NCI-H2227 treated with DMSO at 0.1 percent for 48 hours (cell line): ENCODE data around the gene EPM2A.

Source experiments
- DNase-seq: peaks from one replicate; lab custom pipeline; 2025; lab: John Stamatoyannopoulos, UW

EPM2A gene

GRCh38 chr6:145673504-145673903 is 61.8 kb downstream of the EPM2A start:
- no peak for DNase-seq

GRCh38 chr6:145670311-145670710 is 65.0 kb downstream of the EPM2A start:
- no peak for DNase-seq

DNA sequence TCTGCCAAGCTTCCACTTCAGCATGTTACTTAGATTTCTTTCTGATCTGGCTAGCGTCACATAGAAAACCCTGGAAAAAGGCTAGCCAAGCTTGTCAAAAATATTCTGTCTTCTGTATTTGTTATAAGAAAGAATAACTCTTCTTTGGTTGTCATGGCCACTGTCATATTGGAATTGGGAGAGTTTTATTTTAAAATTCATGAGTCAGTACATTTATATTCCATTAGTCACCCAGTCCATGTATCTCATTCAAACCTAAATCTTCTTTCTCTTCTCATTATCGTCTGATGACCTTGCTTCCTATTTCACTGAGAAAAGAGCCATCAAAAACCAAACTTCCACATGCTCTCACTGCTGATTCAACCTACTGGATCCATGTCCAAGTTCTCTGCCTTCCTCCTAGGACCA is 65.7 kb downstream of the EPM2A start:
- DNase-seq: no peak

DNA sequence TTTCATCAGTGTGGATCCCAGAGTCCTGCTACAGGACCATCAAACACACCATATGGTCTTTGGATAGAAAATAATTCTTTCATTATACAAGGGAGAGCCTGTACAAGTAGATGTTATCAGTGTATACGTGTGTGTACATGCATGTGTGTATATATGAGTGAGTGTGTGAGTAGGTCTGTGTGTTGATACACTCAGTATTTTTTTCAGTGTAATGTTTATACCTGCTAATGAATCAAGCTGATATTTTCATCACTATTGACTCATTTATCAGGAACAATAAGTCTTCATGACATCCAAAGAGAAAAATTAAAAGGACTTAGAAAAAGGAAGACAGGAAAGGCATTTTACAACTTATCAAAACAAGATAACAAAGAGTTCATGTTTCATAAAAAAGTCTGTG is 66.5 kb downstream of the EPM2A start:
- no peak for DNase-seq

GRCh38 chr6:145660676-145661075 is 74.6 kb downstream of the EPM2A start:
- DNase-seq: no peak

- DNase-seq: no peak
Measured at GRCh38 chr6:145656128-145656527, 79.2 kb downstream of the EPM2A start.

DNA sequence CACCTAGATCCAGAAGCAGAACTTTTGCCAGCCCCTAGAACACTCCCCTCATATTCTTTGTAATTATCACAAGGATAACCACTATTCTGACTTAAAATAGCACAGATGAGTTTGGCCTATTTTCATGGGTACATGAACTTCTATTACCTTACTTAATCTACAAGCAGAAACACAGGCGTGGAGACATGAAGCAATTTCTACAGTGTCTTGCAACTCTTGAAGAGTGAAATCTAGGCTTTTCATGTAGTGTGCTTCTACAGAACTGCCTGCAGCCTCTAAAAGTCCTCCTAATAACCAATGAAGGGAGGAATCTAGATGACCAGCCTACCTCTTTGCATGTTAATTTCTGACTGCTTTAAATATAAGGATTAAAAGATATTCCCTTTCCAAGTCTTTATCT is 82.7 kb downstream of the EPM2A start:
- no peak for DNase-seq

GRCh38 chr6:145651988-145652387 is 83.3 kb downstream of the EPM2A start:
- no peak for DNase-seq

DNA sequence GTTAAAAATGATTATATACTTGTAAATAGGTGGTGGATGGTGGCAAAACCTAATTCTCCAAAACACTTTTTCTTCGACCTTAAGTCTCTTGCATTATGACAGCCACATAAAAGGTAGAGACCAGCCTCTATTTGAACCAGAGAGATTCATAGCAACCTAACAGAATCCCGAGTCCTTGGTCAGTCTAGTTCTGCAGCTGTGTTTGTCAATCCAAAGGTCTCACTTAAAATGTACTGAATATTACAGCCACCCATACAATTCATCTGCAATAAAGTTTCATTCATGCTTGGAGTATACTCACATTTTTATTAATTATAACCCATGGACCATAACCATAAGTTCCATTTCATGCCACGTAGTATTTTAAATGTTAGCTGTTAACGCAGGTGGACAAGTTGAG is 87.2 kb downstream of the EPM2A start:
- DNase-seq: no peak

DNA sequence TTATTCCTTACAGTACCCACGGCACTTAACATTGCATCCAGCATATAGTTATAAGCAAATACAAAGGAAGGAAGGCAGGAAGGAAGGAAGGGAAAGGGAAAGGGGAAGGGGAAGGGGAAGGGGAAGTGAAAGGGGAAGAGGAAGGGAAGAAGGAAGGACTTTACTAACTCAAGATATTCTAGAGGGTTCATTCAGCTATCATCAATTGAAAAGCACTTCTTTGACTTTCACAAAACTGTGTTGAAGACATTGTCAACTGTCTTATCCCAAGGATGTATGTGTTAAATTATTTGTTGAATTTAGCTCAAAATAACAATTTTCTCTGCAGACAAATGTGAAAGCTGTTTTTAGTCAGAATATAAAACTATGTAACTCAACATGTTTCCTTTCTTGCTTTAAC is 87.7 kb downstream of the EPM2A start:
- no peak for DNase-seq

GRCh38 chr6:145643760-145644159 is 91.6 kb downstream of the EPM2A start:
- no peak for DNase-seq

- DNase-seq: peak; percentile 82
Measured at GRCh38 chr6:145633981-145634627, 101.2 kb downstream of the EPM2A start.

GRCh38 chr6:145632971-145633370 is 102.3 kb downstream of the EPM2A start:
- no peak for DNase-seq

DNA sequence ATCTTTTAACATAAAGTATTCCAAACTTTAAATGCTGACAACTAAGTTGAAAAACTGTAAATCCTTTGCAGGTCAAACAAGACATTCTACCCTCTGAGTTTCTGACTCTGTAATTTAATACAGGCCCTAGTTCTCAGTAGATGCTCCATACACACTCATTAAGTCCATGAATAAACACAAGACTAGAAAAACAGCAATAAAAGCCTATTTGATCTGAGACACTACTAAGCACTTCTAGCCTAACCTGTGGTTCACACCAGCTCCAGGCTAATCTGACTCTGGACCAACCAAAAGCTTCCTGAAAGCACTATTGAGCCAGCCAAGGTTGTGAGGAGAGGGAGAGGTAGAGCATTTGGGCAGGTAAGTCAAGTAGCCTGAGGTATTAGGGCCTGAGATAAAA is 103.9 kb downstream of the EPM2A start:
- no peak for DNase-seq

- DNase-seq: no peak
Measured at GRCh38 chr6:145630598-145630997, 104.7 kb downstream of the EPM2A start.

- DNase-seq: no peak
Measured at GRCh38 chr6:145629478-145629877, 105.8 kb downstream of the EPM2A start.

- no peak for DNase-seq
Measured at GRCh38 chr6:145627451-145627850, 107.9 kb downstream of the EPM2A start.

GRCh38 chr6:145626857-145627256 is 108.5 kb downstream of the EPM2A start:
- no peak for DNase-seq

GRCh38 chr6:145623231-145623630 is 112.1 kb downstream of the EPM2A start:
- DNase-seq: no peak

DNA sequence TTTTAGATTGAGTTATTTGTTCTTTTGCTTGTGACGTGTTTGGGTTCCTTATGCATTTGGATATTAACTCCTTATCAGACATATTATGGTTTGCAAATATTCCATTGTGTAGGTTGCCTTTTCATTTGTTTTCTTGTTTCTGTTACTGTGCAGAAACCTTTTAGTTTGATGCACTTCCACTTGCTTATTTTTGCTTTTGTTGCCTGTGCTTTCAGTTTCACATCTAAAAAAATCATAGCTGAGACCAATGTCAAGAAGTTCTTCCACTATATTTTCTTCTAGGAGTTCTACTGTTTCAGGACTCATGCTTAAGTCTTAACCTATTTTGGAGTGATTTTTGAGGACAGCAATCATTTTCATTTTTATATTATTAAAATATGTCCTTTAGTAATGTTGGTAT is 113.5 kb downstream of the EPM2A start:
- DNase-seq: no peak

- DNase-seq: no peak
Measured at GRCh38 chr6:145620088-145620487, 115.2 kb downstream of the EPM2A start.

GRCh38 chr6:145609521-145609920 is 125.8 kb downstream of the EPM2A start:
- no peak for DNase-seq

GRCh38 chr6:145608850-145609249 is 126.5 kb downstream of the EPM2A start:
- DNase-seq: no peak

DNA sequence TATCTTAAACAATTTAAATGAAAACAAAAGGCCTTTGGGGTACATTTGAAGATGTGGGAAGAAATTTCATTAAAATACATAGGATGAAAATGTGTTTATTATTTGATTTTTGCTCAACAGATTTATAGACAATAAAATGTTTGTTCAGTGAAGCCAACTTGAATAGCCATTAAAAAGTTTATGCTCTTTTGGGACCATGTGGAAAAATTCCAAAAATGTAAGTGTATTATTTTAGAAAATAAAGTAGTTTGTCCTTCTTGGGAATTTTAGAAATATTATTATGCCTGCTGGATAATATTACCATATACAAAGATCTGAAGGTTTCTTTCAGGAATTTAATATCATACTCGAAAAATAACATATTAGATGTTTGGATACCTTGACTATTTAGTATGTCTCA is 131.3 kb downstream of the EPM2A start:
- no peak for DNase-seq

- no peak for DNase-seq
Measured at GRCh38 chr6:145603424-145603833, 131.9 kb downstream of the EPM2A start.
